ENCODE measurements around the gene HPDL. TPM values are rescaled to one million over a fixed set of nuclear protein-coding genes. Genes with fewer than 3 reads are reported as not detected.

Gene HPDL
- polyA plus RNA-seq, 2 of the 4 experiments (the other 2 are of a cell fraction): 0.80 to 2.8 TPM

DNA sequence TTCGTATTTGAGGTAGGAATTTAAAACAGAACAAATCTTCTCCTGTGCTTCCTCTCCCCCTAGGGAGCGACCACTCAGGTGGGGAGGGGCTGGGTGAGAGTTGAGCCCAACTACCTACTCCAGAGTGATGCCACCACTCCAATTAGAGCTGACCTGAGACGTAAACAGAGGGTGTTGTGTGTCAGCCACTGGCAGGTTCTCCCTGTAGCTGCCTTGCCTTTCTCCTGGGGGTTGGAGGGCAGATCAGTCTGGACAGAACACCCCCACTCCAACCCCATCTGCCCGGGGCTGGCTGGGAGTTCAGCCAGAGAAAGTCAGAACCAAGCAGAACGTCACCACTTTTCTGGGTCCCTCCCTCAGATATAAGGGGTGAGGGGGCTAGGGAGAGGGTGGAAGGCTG is 2.0 kb downstream of the HPDL start (continued):
- no peak for TF ChIP-seq MYC (IDR thresholded peaks at IDR 0.05; ENCODE audit: borderline replicate concordance, low read length)

DNA sequence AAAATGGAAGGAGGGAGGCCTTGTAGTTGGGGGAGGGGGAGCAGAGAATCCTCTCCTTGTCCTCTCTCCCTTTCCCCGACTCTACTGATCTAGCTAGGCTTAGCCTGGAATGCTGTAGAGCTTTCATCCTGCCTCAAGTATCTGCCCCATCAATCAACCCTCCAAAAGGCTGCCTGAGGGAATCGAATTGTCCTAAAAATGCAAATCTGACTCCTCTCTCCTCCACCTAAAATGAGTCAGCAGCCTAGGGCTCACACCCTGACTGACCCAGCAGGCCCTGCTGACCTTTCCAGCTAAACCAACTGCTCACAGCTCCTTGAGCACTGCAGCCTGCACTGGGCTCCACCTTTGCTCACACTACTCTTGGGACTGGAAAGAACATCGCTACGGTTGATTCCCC is 2.8 kb downstream of the HPDL start:
- H3K9me3 ChIP-seq: no peaks in the 10 kb centered on the region
- H3K4me3 ChIP-seq: no peak overlapping the region
- DNase-seq (ENCODE audit: low read depth in 1 of 2, low spot score in 1 of 2) (peak in 1 of 2 experiments; percentile 18), ATAC-seq (peak; percentile 12 to 33; a peak in 3 of 6 replicates), FAIRE-seq (no peak)
- TF ChIP-seq CBX8 (IDR thresholded peaks at IDR 0.05) (no peak), CEBPB (IDR thresholded peaks at IDR 0.05) (no peak), POLR2A (IDR thresholded peaks at IDR 0.05; ENCODE audit: low read length) (no peak), FOSB (CRISPR knock-in tag; IDR thresholded peaks at IDR 0.05) (no peak), JUNB (IDR thresholded peaks at IDR 0.05) (no peak), ZNF302 (CRISPR knock-in tag; IDR thresholded peaks at IDR 0.05) (no peak), HMGXB4 (CRISPR knock-in tag; IDR thresholded peaks at IDR 0.05; ENCODE audit: borderline replicate concordance) (no peak), HEYL (CRISPR knock-in tag; IDR thresholded peaks at IDR 0.05) (no peak), GATA3 (IDR thresholded peaks at IDR 0.05; ENCODE audit: borderline replicate concordance) (no peak), USF2 (IDR thresholded peaks at IDR 0.05) (no peak), CHD2 (IDR thresholded peaks at IDR 0.05; ENCODE audit: low read length, partially characterized antibody) (no peak), HOXB13 (CRISPR knock-in tag; IDR thresholded peaks at IDR 0.05; ENCODE audit: low read depth) (no peak)
- H3K27ac ChIP-seq: peak overlapping the region in 1 of 2 experiments; percentile 67; a peak in 4 of 6 replicates
- whole genome bisulfite sequencing (ENCODE audit: missing lambda C conversion rate): 53% methylated on average over 4 of the region's 4 CpGs
- H3K4me2 ChIP-seq: peak overlapping the region; percentile 36
- POLR2A ChIA-PET: interaction anchor here (1.3 to 4.0 kb wide), 2 partner anchors 11 to 26 kb away, joined by 3 to 29 read pairs; partner anchors contain the start of genes MUTYH and TOE1
- H3K4me1 ChIP-seq: peaks cover 36% of the 10 kb centered on the region
- CTCF ChIA-PET: interaction anchor here (1.0 kb wide), 1 partner anchor 29 kb away, joined by 3 read pairs; no protein-coding TSS in a partner anchor

GRCh38 chr1:45331436-45332345 is 5.0 kb downstream of the HPDL start:
- no peak overlapping the region for H3K4me3 ChIP-seq
- H3K27ac ChIP-seq: no peak overlapping the region
- no peak for ATAC-seq
- no peak overlapping the region for H3K4me2 ChIP-seq
- H3K9me3 ChIP-seq: no peaks in the 10 kb centered on the region
- ChIA-PET CTCF (interaction anchor here (1.2 kb wide), 1 partner anchor 28 kb away, joined by 3 read pairs; no protein-coding TSS in a partner anchor), POLR2A (interaction anchor here (0.6 kb wide), 1 partner anchor 319 kb away, joined by 3 read pairs; no protein-coding TSS in a partner anchor)
- FAIRE-seq: no peak
- peaks cover 36% of the 10 kb centered on the region for H3K4me1 ChIP-seq
- DNase-seq (ENCODE audit: low read depth in 1 of 2, low spot score in 1 of 2): no peak
- 100% methylated on average over 10 of the region's 18 CpGs for WGBS (ENCODE audit: missing lambda C conversion rate)
- TF ChIP-seq, protein P1, sequence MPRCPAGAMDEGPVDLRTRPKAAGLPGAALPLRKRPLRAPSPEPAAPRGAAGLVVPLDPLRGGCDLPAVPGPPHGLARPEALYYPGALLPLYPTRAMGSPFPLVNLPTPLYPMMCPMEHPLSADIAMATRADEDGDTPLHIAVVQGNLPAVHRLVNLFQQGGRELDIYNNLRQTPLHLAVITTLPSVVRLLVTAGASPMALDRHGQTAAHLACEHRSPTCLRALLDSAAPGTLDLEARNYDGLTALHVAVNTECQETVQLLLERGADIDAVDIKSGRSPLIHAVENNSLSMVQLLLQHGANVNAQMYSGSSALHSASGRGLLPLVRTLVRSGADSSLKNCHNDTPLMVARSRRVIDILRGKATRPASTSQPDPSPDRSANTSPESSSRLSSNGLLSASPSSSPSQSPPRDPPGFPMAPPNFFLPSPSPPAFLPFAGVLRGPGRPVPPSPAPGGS (IDR thresholded peaks at IDR 0.05): no peak
- TF ChIP-seq, protein P2, sequence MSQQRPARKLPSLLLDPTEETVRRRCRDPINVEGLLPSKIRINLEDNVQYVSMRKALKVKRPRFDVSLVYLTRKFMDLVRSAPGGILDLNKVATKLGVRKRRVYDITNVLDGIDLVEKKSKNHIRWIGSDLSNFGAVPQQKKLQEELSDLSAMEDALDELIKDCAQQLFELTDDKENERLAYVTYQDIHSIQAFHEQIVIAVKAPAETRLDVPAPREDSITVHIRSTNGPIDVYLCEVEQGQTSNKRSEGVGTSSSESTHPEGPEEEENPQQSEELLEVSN (IDR thresholded peaks at IDR 0.05; ENCODE audit: borderline replicate concordance, low read depth): no peak
- TF ChIP-seq ZSCAN20 (CRISPR knock-in tag; IDR thresholded peaks at IDR 0.05) (no peak), KDM5A (IDR thresholded peaks at IDR 0.05) (no peak), RAD21 (conservative IDR thresholded peaks at IDR 0.05 in 1 of 2, IDR thresholded peaks at IDR 0.05 in 1 of 2) (no peak), ELK1 (IDR thresholded peaks at IDR 0.05; ENCODE audit: low read depth, low read length) (no peak), POLR2AphosphoS2 (conservative IDR thresholded peaks at IDR 0.05; ENCODE audit: low read length) (no peak), FOSL2 (IDR thresholded peaks at IDR 0.05) (no peak), FOSL2 (CRISPR knock-in tag; IDR thresholded peaks at IDR 0.05) (no peak), RFX5 (IDR thresholded peaks at IDR 0.05) (no peak)
- TF ChIP-seq, protein P3, sequence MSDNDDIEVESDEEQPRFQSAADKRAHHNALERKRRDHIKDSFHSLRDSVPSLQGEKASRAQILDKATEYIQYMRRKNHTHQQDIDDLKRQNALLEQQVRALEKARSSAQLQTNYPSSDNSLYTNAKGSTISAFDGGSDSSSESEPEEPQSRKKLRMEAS (IDR thresholded peaks at IDR 0.05): no peak
- TF ChIP-seq, protein P4, sequence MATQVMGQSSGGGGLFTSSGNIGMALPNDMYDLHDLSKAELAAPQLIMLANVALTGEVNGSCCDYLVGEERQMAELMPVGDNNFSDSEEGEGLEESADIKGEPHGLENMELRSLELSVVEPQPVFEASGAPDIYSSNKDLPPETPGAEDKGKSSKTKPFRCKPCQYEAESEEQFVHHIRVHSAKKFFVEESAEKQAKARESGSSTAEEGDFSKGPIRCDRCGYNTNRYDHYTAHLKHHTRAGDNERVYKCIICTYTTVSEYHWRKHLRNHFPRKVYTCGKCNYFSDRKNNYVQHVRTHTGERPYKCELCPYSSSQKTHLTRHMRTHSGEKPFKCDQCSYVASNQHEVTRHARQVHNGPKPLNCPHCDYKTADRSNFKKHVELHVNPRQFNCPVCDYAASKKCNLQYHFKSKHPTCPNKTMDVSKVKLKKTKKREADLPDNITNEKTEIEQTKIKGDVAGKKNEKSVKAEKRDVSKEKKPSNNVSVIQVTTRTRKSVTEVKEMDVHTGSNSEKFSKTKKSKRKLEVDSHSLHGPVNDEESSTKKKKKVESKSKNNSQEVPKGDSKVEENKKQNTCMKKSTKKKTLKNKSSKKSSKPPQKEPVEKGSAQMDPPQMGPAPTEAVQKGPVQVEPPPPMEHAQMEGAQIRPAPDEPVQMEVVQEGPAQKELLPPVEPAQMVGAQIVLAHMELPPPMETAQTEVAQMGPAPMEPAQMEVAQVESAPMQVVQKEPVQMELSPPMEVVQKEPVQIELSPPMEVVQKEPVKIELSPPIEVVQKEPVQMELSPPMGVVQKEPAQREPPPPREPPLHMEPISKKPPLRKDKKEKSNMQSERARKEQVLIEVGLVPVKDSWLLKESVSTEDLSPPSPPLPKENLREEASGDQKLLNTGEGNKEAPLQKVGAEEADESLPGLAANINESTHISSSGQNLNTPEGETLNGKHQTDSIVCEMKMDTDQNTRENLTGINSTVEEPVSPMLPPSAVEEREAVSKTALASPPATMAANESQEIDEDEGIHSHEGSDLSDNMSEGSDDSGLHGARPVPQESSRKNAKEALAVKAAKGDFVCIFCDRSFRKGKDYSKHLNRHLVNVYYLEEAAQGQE (IDR thresholded peaks at IDR 0.05): no peak
